Peyer's patch (tissue), 4 donors: Measurements from ENCODE around the gene C1orf74. TPM values are rescaled to one million over a fixed set of nuclear protein-coding genes. Genes with fewer than 3 reads are reported as not detected.

Experiments
- DNase-seq, 3 donors: peaks; one replicate each; pipeline ENCODE4 v3.0.0-alpha.2; 2017 to 2019
- H3K27ac ChIP-seq, 4 donors: fragments of 200-600 bp; sonication (generic); one replicate each; pipeline ENCODE4 v1.5.1; 2016 to 2019
- H3K27me3 ChIP-seq, 2 donors: fragments of 200-600 bp; sonication (generic); one replicate each; pipeline ENCODE4 v1.5.1; 2019
- H3K36me3 ChIP-seq, 3 donors: fragments of 200-600 bp; sonication (generic); one replicate each; pipeline ENCODE4 v1.5.1; 2016 to 2019
- H3K4me1 ChIP-seq, 4 donors: fragments of 200-600 bp; sonication (generic); one replicate each; pipeline ENCODE4 v1.5.1; 2016 to 2019
- H3K4me3 ChIP-seq, 4 donors: fragments of 200-600 bp; sonication (generic); 1 replicate in 3 of 4; 2 replicates in 1 of 4; pipeline ENCODE4 v1.5.1; 2016 to 2019; ENCODE audit warnings: mild to moderate bottlenecking in 1 of 4
- H3K9me3 ChIP-seq, 4 donors: fragments of 200-600 bp; sonication (generic); one replicate each; pipeline ENCODE4 v1.5.1; 2016 to 2019; ENCODE audit warnings: mild to moderate bottlenecking in 1 of 4
- POLR2A ChIP-seq, 2 donors: fragments of 450-650 bp; IDR thresholded peaks; one replicate each; pipeline ENCODE4 v1.5.1; 2017; ENCODE audit warnings: antibody characterized with exemption in 2 of 2, mild to moderate bottlenecking in 2 of 2, moderate library complexity in 2 of 2
- total RNA-seq, 4 donors: library from RNA; depleted of rRNA; stranded (reverse); fragments of >200 nt; gene quantifications; one replicate each; pipeline ENCODE4 v1.1.0, GENCODE V29; 2016
- TF ChIP-seq, protein P1 (sequence below), 6 experiments: fragments of 450-650 bp in 4 of 6; fragments of 200-600 bp in 2 of 6; sonication (generic) in 1 of 6; IDR thresholded peaks; one replicate each; pipeline ENCODE4 v1.5.1; 2017 to 2019; ENCODE audit warnings: antibody characterized with exemption in 6 of 6, mild to moderate bottlenecking in 3 of 6, moderate library complexity in 1 of 6

The C1orf74 gene
- total RNA-seq = 1 to 10 TPM in 3 of 4 donors, under 1 TPM in 1; 0.83 to 1.9 (median 1.8) TPM

DNA sequence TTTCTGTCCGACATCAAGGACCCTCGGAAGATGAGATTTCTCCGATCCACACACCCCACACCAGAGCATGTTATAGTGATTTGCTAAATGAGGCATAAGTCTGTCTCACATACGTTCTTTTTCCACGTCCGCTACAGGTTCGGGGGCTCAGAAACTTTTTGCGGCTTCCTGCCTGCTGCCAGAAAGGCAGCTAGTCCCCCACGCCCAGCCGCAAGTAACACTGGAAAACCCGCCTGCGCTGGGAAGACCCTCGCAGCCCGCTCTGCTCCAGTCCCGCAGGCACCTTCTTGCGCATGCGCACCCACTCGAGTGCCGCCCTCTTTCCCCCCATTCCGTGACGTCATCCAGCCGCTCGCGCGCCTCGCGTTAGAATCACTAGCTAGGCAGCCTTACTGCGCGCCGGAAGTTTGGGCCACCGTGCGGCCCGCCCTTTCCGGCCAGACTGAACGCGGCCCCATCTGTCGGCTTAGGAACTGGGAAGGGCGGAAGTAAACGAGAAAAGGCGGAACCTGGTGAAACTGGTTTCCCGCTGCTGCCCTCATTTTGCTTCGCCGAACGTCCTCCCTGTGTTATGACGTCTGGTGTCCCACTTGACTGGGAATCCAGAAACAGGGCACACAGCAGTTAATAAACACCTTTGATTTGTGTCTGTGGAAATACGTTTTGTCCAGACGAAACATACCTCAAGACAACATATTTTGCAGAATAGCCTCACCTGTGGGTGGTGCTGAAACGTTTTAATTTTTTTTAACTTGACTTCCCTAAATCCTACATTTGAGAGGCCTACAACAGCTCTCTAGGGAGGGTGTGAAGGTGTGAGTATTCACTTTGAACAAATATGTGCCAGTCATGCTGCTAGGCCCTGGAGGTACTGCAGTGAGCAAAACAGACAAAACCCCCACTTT is at the start of gene C1orf74:
Gene C1orf74, minus strand, starts transcription at position 295 of the 905 bp plus-strand sequence. CDS start 925 bp downstream, outside the sequence.
- Histone ChIP-seq H3K4me1 (peaks cover 0 to 32% (median 0%) of the 10 kb centered on the region in 4 donors), H3K4me3 (peak within 1 kb of the TSS; percentile 64 to 77 (median 68)), H3K27ac (peak within 1 kb of the TSS; percentile 85 to 91 (median 88)), H3K36me3 (peaks cover 0 to 13% (median 0%) of the 10 kb centered on the region in 3 donors), H3K27me3 (no peaks in the 10 kb centered on the region), H3K9me3 (no peaks in the 10 kb centered on the region)
- DNase-seq = peak; percentile 98 to 100 (median 99)
- TF ChIP-seq, protein P1, sequence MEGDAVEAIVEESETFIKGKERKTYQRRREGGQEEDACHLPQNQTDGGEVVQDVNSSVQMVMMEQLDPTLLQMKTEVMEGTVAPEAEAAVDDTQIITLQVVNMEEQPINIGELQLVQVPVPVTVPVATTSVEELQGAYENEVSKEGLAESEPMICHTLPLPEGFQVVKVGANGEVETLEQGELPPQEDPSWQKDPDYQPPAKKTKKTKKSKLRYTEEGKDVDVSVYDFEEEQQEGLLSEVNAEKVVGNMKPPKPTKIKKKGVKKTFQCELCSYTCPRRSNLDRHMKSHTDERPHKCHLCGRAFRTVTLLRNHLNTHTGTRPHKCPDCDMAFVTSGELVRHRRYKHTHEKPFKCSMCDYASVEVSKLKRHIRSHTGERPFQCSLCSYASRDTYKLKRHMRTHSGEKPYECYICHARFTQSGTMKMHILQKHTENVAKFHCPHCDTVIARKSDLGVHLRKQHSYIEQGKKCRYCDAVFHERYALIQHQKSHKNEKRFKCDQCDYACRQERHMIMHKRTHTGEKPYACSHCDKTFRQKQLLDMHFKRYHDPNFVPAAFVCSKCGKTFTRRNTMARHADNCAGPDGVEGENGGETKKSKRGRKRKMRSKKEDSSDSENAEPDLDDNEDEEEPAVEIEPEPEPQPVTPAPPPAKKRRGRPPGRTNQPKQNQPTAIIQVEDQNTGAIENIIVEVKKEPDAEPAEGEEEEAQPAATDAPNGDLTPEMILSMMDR (IDR thresholded peaks at IDR 0.05) = peak in 2 of 6 experiments; percentile 13 to 17
- peak; percentile 56 to 60 for TF ChIP-seq POLR2A (IDR thresholded peaks at IDR 0.05)

DNA sequence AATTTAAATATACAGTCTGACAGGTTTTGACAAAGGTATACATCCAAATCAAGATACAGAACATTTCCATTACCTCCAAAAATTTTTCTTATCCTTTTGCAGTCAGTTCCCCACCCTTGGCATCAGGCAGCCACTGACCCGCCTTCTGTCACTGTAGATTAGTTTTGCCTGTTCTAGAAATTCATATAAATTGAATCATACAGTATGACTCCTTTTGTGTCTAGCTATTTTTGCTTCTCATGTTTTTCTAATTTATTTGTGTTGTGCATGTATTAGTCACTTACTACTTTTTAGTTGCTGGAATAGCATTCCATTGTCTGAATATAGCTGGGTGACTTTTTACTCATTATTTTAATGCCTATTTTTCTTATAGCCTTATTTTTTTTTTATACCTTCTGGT is 47.3 kb upstream of the C1orf74 start:
- peaks cover 0 to 55% (median 0%) of the 10 kb centered on the region in 3 donors for H3K36me3 ChIP-seq

DNA sequence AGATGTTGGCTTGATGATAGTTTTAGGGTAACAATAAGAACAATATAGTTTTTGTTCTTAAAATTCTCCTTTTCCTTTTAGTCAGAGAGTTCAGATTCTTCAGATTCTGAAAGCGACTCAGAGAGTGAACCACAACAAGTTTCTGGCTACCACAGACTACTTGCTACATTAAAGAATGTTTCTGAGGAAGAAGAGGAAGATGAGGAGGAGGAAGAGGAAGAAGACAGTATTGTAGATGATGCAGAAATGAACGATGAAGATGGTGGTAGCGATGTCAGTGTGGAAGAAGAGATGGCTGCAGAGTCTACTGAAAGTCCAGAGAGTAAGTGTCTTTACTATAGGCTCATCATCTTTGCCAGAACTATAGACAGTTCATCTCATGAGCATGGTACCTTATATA is 46.4 kb upstream of the C1orf74 start:
- H3K4me3 ChIP-seq = no peak overlapping the region
- H3K36me3 ChIP-seq = peaks cover 0 to 51% (median 0%) of the 10 kb centered on the region in 3 donors
- TF ChIP-seq, protein P1 (IDR thresholded peaks at IDR 0.05) = no peak
- no peak for TF ChIP-seq POLR2A (IDR thresholded peaks at IDR 0.05)
- no peak overlapping the region for H3K27ac ChIP-seq
- H3K4me1 ChIP-seq = peaks cover 0 to 12% (median 0%) of the 10 kb centered on the region in 4 donors
- H3K9me3 ChIP-seq = no peaks in the 10 kb centered on the region
- DNase-seq = no peak
- no peaks in the 10 kb centered on the region for H3K27me3 ChIP-seq

More for the DNA sequence above, 47.3 kb upstream of the C1orf74 start:
- no peak for DNase-seq
- Histone ChIP-seq H3K27me3 (no peaks in the 10 kb centered on the region), H3K9me3 (no peaks in the 10 kb centered on the region), H3K27ac (no peak overlapping the region), H3K4me3 (no peak overlapping the region), H3K4me1 (peaks cover 0 to 12% (median 0%) of the 10 kb centered on the region in 4 donors)
- TF ChIP-seq POLR2A (IDR thresholded peaks at IDR 0.05) = no peak
- TF ChIP-seq, protein P1 (IDR thresholded peaks at IDR 0.05) = no peak

- TF ChIP-seq, protein P1 (IDR thresholded peaks at IDR 0.05) = no peak
- TF ChIP-seq POLR2A (IDR thresholded peaks at IDR 0.05) = no peak
- H3K4me1 ChIP-seq = peaks cover 0 to 12% (median 0%) of the 10 kb centered on the region in 4 donors
- peaks cover 0 to 41% (median 0%) of the 10 kb centered on the region in 3 donors for H3K36me3 ChIP-seq
- no peak overlapping the region for H3K27ac ChIP-seq
- no peak overlapping the region for H3K4me3 ChIP-seq
- DNase-seq = no peak
- no peaks in the 10 kb centered on the region for H3K27me3 ChIP-seq
- no peaks in the 10 kb centered on the region for H3K9me3 ChIP-seq
Measured at GRCh38 chr1:209829716-209830115, 45.4 kb upstream of the C1orf74 start.

DNA sequence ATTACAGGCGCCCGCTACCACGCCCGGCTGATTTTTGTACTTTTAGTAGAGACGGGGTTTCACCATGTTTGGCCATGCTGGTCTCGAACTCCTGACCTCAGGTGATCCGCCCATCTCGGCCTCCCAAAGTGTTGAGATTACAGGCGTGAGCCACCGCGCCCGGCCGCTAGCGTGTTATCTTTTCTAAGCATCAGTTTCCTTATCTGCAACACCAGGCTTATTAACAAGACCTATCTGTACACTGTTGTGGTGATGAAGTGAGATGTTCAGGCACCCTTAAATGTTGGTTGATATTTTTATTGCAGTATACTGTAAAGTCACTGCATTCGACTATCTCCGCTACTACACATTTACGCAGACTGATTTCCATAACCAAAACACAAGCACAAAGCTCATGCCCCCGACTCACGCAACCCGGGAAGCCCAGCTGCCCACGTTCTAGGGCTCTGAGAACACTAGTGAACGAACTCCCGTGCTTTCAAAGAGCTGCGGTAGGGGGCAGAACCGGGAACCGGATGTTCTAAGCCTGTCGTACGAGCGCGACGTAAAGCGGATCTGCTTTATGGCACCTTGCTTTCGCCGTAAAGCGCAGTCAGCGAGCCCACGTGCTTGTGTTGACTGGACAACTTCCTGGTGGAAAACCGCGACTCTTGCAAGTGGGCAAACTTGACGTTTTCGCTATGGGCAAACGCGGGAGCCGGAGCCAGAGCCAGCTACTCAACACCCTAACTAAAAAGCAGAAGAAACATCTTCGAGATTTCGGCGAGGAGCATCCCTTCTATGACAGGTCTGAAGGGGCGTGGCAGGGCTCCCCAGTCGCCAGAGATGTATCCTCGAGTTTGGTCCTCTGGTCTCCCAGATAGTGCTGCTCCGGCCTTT is 43.3 kb upstream of the C1orf74 start, which contains the start of gene UTP25:
Gene UTP25, plus strand, starts transcription at position 589 of the 879 bp plus-strand sequence. Its CDS starts 92 bp downstream, at position 681.
- Histone ChIP-seq H3K27me3 (no peaks in the 10 kb centered on the region), H3K36me3 (peaks cover 0 to 20% (median 0%) of the 10 kb centered on the region in 3 donors), H3K9me3 (no peaks in the 10 kb centered on the region), H3K4me3 (peak within 1 kb of the TSS; percentile 79 to 87 (median 83)), H3K27ac (peak within 1 kb of the TSS; percentile 61 to 81 (median 73)), H3K4me1 (peaks cover 0 to 12% (median 0%) of the 10 kb centered on the region in 4 donors)
- TF ChIP-seq, protein P1 (IDR thresholded peaks at IDR 0.05) = peak; percentile 68 to 88 (median 75)
- peak in 1 of 2 donors; percentile 74 for TF ChIP-seq POLR2A (IDR thresholded peaks at IDR 0.05)
- peak; percentile 90 to 98 (median 93) for DNase-seq
